ENCODE measurements around the gene AZU1. TPM values are rescaled to one million over a fixed set of nuclear protein-coding genes. Genes with fewer than 3 reads are reported as not detected.

AZU1 gene
- total and polyA plus RNA-seq, 9 donors = 0.18 to 6.5 (median 2.2) TPM

DNA sequence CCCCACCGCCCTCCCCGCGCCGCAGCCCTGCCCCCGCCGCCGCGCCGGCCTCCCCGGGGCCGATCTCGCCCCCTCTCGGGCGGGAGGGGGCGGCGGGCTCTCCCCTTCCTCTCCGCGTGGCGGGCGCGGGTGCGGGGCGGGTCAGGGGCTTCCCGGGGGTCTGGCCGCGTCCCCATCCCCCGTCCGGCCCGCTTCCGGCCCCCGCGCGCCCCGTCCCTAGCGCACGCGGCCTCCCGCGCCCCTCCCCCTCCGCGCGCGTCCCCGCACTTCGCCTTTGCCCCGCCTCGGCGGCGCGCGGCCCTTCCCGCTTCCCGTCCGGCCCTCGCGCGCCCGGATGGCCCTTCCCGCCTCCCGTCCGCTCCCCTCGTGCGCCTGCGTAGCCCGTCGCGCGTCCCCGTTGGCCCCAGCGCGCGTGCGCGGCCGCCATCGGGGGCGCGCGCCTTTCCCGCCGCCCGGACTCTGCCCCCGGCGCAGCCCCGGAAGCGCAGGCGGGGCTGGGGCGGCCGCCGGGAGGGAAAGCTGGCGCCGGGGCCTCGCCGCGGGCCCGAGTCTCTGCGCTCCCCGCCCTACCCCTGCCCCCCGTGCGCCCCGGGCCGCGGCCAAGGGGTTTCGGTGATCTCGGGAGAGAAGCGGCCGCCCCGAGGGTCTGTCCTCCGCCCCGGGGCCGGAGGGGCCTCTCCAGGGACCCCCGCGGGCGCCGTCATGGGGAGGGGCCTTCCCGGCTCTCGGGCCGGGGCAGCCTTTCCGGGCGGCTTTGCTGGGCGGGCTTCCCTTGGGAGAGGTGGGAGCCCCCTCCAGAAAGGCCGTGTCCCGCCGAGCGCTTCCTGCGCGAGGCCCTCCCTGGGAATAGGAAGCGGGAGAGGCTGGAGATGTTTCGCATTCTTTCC lies 29.9 kb upstream of the AZU1 start:
- H3K4me1 ChIP-seq (ENCODE audit: control insufficient read depth, insufficient read depth, low read length) = peaks cover 62% of the 10 kb centered on the region
- WGBS (ENCODE audit: insufficient coverage) = under 1% methylated on average over 117 of the region's 129 CpGs
- no peaks in the 10 kb centered on the region for H3K27me3 ChIP-seq (ENCODE audit: control insufficient read depth, insufficient read depth, low read length)
- no peaks in the 10 kb centered on the region for H3K9me3 ChIP-seq (replicated peaks; ENCODE audit: control insufficient read depth, low read depth, low read length)
- H3K4me3 ChIP-seq (ENCODE audit: low read length) = peak overlapping the region; percentile 88
- peak overlapping the region; percentile 83 for H3K27ac ChIP-seq (ENCODE audit: low read length)
- H3K36me3 ChIP-seq (ENCODE audit: control insufficient read depth, insufficient read depth, low read length) = peaks cover 33% of the 10 kb centered on the region
- peak; percentile 97 for DNase-seq

DNA sequence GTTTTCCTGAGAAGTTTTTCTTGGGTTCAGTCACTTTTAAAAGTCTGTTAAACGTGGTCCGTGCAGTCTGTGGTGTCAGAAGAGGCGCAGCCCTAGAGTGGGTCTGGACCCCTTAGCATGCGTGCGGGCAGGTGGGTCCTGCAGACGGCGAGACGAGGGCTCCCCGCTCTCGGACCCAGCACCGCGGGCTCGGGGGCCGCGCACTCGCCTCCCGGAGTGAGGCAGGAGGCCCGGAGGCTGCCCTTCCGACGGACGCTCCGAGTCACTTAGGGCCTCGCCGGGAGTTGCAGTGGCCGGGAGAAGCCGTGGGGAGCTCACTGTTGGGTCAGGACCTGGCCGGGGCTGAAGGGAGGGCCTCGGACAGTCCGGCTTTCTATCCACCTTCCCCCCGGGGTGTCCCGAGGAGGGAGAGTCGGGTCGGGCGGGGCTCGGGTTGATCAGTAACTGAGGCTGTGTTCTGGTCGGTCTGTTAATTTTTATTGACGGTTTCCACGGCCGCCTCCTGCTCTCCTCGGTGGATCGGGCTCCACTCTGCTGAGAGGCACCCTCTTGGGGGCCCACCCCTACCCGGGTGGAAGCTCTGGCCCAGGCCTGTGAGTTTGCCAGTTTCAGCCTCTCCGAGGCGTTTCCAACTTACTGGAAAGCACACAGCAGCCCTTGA lies 29.1 kb upstream of the AZU1 start:
- Histone ChIP-seq H3K4me1 (ENCODE audit: control insufficient read depth, insufficient read depth, low read length) (peaks cover 70% of the 10 kb centered on the region), H3K27ac (ENCODE audit: low read length) (peak overlapping the region; percentile 83), H3K4me3 (ENCODE audit: low read length) (peak overlapping the region; percentile 88), H3K27me3 (ENCODE audit: control insufficient read depth, insufficient read depth, low read length) (no peaks in the 10 kb centered on the region), H3K9me3 (replicated peaks; ENCODE audit: control insufficient read depth, low read depth, low read length) (no peaks in the 10 kb centered on the region), H3K36me3 (ENCODE audit: control insufficient read depth, insufficient read depth, low read length) (peaks cover 39% of the 10 kb centered on the region)
- WGBS (ENCODE audit: insufficient coverage) = under 1% methylated on average over 35 of the region's 44 CpGs
- DNase-seq = peak; percentile 25

DNA sequence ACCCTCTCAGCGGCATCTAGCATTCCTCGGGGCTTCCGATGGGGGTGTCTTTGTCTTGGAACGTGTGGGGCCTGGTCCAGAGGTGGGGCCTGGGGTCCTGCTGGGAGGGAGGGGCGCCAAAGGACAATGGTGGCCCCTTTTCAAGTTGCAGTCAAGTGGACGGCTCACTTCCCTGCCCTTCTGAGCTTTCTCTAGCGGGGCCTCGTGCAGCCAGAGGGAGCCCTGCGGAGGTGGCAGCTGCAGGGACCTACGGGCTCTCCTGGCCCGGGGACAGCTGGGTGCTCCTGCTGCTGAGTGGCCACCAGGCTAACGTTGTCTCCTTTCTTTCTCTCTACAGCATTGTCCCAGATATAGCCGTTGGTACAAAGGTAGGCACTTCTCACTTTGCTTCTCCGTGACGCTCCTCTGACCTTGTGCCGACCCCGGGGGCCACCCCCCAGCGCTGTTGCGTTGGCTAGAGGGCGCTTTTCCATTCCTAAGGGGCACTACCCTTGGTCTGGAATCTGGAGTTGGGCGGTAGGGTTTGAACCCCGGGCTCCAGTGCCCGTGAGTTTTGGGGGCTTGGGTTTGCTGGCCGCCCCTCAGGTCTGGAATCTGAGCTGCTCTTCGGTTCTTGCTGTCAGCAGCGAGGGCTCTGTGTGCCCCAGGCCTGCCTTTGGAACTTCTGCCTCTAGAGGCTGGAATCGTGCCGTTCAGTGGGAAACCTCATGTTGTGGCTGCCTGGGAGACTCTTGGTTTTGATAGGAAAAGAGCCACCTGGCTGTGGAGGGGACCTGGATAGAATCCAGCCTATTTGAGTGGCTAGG lies 28.4 kb upstream of the AZU1 start:
- WGBS (ENCODE audit: insufficient coverage) = 6% methylated on average over 22 of the region's 28 CpGs
- H3K36me3 ChIP-seq (ENCODE audit: control insufficient read depth, insufficient read depth, low read length) = peaks cover 47% of the 10 kb centered on the region
- H3K9me3 ChIP-seq (replicated peaks; ENCODE audit: control insufficient read depth, low read depth, low read length) = no peaks in the 10 kb centered on the region
- H3K27me3 ChIP-seq (ENCODE audit: control insufficient read depth, insufficient read depth, low read length) = no peaks in the 10 kb centered on the region
- H3K4me1 ChIP-seq (ENCODE audit: control insufficient read depth, insufficient read depth, low read length) = peaks cover 72% of the 10 kb centered on the region
- DNase-seq = peak; percentile 42
- H3K4me3 ChIP-seq (ENCODE audit: low read length) = peak overlapping the region; percentile 88
- peak overlapping the region; percentile 83 for H3K27ac ChIP-seq (ENCODE audit: low read length)

DNA sequence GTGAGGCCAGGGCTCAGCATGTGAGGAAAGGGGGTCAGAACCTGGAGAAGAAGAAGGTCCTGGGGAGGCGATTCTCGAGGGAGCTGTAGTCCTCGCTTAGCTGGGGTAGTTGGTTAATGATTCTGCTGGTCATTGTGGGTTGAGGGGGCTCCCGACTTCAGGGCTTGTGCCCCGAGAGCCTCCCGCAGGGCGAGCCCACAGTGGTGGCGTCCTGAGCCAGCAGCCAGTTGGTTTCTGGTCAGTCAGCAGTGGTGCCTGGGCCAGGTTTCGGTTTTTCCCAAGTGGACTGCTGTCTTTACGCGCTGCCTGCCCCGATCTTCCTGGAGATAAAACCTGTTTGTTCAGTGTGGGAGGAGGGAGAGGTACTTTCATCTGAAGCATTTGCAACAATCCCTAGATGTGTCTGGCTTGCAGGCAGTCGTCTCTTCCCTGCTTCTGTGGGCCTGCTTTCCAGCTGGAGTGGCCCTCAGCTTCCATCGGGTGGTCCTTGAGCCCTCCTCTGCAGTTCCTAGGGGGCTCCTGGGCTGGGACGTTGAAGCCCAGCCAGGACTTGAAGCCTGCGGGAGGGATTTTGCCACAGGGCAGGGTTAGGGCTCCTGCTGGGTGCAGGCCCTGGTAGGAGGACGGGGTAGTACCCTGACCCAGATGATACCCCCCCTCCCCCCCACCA lies 27.1 kb upstream of the AZU1 start:
- peak overlapping the region; percentile 24 for H3K27ac ChIP-seq (ENCODE audit: low read length)
- no peaks in the 10 kb centered on the region for H3K9me3 ChIP-seq (replicated peaks; ENCODE audit: control insufficient read depth, low read depth, low read length)
- DNase-seq = peak; percentile 7
- H3K4me1 ChIP-seq (ENCODE audit: control insufficient read depth, insufficient read depth, low read length) = peaks cover 63% of the 10 kb centered on the region
- H3K36me3 ChIP-seq (ENCODE audit: control insufficient read depth, insufficient read depth, low read length) = peaks cover 59% of the 10 kb centered on the region
- no peaks in the 10 kb centered on the region for H3K27me3 ChIP-seq (ENCODE audit: control insufficient read depth, insufficient read depth, low read length)
- H3K4me3 ChIP-seq (ENCODE audit: low read length) = peak overlapping the region; percentile 4
- WGBS (ENCODE audit: insufficient coverage) = 51% methylated on average over 10 of the region's 17 CpGs

DNA sequence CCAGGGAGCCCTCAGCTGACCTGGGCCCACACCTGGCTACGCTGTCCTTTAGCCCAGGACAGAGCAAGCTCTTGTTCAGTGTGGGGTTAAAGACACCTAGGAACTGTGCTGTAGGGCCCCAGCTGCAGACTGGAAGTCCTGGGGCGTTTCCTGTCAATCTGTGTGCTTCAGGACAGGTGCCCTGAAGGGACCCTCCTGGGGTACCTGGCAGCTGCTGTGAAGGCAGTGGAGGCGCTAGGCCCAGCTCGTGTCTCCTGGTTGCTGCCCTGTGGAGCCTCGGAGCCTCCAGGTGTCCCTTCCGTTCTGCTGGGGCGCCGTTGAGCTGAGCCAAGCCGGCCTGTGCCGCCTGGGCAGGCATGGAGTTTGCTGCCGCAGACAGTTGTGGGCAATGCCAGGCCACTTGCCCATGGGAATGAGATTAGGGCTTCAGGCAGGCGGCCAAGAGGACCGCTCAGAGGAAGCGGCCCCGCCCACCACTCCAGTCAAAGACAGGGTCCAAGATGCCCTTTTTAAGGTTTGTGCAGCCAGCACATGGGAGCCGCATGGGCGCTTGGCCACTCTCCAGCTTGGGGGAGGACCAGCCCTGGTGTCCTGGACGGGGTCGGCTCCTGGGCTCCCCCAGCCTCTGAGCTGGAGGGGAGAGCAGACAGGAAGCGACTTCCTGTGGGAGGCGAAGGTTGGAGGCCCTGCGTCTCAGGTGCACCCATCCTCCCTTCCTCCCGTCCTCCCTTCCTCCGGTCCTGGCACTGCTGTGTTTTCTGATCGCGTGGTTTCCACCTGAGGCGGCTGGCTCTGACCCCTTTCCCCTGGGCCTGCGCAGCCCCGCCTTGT lies 26.4 kb upstream of the AZU1 start:
- DNase-seq = peak; percentile 51

DNA sequence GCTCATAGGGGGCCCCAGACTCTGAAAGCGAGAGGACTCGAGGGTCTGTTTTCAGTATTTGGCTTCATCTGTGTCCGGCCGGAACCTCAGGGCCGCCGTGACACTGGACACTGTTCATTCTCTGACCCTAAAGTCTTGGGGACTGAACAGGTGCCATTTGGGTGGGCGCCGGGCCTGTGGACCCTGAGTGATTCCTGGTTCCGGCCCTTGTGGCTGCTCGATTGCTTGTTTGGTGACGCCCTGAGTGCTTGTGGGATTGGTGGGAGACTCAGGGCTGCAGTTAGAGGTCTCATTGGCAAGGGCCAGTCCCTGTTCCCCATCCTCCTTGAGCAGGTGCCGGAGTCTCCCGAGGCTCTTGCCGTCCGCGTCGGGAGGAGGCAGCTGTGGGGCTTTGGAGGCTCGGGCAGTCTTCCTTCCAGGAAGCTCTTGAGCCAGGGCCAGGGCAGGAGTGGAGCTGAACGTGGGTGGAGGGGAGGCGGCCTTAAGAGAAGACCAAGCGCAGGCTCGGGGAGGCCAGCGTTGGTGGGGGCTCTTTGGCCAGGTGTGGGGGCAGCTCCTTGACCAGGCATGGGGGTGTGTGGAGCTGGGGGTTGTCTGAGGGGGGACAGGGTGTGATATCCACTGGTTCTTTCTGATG lies 25.7 kb upstream of the AZU1 start:
- Histone ChIP-seq H3K4me3 (ENCODE audit: low read length) (peak overlapping the region; percentile 0), H3K27ac (ENCODE audit: low read length) (peak overlapping the region; percentile 82)
- DNase-seq = peak; percentile 72

More for the DNA sequence above, 26.4 kb upstream of the AZU1 start:
- Histone ChIP-seq H3K4me1 (ENCODE audit: control insufficient read depth, insufficient read depth, low read length) (peaks cover 56% of the 10 kb centered on the region), H3K27ac (ENCODE audit: low read length) (peak overlapping the region; percentile 82), H3K4me3 (ENCODE audit: low read length) (peak overlapping the region; percentile 4), H3K9me3 (replicated peaks; ENCODE audit: control insufficient read depth, low read depth, low read length) (no peaks in the 10 kb centered on the region), H3K36me3 (ENCODE audit: control insufficient read depth, insufficient read depth, low read length) (peaks cover 62% of the 10 kb centered on the region), H3K27me3 (ENCODE audit: control insufficient read depth, insufficient read depth, low read length) (no peaks in the 10 kb centered on the region)
- WGBS (ENCODE audit: insufficient coverage) = 27% methylated on average over 24 of the region's 29 CpGs

DNA sequence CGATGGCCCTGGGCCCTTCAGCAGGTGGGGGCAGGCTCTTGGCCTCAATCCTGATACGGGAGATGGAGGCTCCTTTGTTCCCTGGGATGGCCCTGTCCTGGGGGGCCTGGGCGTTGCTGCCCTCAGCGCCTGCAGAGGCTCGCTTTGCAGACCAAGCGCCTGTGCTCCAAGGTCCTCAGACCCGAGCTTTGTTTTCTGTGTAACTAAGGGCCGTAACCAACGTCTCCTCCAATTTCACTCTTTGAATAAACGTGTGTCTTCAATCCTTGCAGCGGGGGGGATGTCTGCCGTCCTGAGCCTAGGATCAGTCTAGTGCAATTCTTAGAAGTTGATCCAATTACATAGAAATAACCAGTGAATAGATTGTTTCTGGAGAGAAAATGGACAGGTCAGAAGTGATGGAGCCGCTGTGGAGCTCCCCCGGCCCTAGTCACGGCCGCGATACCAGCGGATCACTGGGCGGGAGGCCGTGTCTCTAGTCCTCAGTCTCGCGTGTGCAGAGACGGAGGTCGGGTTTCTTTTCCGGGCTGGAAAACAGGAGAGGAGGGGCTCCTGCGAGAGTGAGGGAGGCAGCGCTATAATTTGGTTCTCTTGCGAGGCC lies 25.0 kb upstream of the AZU1 start:
- peak overlapping the region; percentile 82 for H3K27ac ChIP-seq (ENCODE audit: low read length)
- DNase-seq = peak; percentile 81

More for the DNA sequence above, 25.7 kb upstream of the AZU1 start:
- Histone ChIP-seq H3K36me3 (ENCODE audit: control insufficient read depth, insufficient read depth, low read length) (peaks cover 69% of the 10 kb centered on the region), H3K27me3 (ENCODE audit: control insufficient read depth, insufficient read depth, low read length) (no peaks in the 10 kb centered on the region), H3K9me3 (replicated peaks; ENCODE audit: control insufficient read depth, low read depth, low read length) (no peaks in the 10 kb centered on the region), H3K4me1 (ENCODE audit: control insufficient read depth, insufficient read depth, low read length) (peaks cover 54% of the 10 kb centered on the region)
- WGBS (ENCODE audit: insufficient coverage) = 18% methylated on average over 18 of the region's 23 CpGs

DNA sequence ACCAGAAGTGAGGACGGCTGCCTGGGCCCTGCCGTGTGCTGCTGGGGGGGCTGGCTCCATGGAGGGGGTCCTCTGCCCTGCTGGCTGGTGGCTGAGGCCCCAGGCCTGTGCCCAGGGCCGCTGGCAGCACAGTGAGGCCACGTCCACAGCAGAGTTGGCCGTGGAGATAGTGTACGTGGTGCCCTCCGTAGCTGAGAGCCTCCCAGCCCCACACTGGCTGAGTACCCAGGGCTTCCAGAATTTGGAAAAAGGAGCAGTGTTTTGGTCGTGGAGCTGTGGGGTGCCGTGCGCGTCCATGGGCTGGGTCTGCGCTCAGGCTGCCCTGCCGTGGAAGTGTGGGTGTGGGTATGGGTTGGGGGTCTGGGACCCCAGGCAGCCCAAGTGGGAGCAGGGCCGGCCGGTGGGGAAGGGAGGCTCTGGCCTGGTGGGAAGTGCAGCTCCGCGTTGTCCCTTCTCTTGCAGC lies 24.5 kb upstream of the AZU1 start:
- H3K36me3 ChIP-seq (ENCODE audit: control insufficient read depth, insufficient read depth, low read length) = peaks cover 80% of the 10 kb centered on the region
- no peak for DNase-seq
- peaks cover 54% of the 10 kb centered on the region for H3K4me1 ChIP-seq (ENCODE audit: control insufficient read depth, insufficient read depth, low read length)
- H3K27me3 ChIP-seq (ENCODE audit: control insufficient read depth, insufficient read depth, low read length) = no peaks in the 10 kb centered on the region
- H3K9me3 ChIP-seq (replicated peaks; ENCODE audit: control insufficient read depth, low read depth, low read length) = no peaks in the 10 kb centered on the region
- peak overlapping the region; percentile 82 for H3K27ac ChIP-seq (ENCODE audit: low read length)
- H3K4me3 ChIP-seq (ENCODE audit: low read length) = no peak overlapping the region
- WGBS (ENCODE audit: insufficient coverage) = 64% methylated on average over 17 of the region's 17 CpGs

More for the DNA sequence above, 25.0 kb upstream of the AZU1 start:
- 35% methylated on average over 21 of the region's 28 CpGs for WGBS (ENCODE audit: insufficient coverage)
- Histone ChIP-seq H3K36me3 (ENCODE audit: control insufficient read depth, insufficient read depth, low read length) (peaks cover 75% of the 10 kb centered on the region), H3K9me3 (replicated peaks; ENCODE audit: control insufficient read depth, low read depth, low read length) (no peaks in the 10 kb centered on the region), H3K4me3 (ENCODE audit: low read length) (peak overlapping the region; percentile 0), H3K4me1 (ENCODE audit: control insufficient read depth, insufficient read depth, low read length) (peaks cover 54% of the 10 kb centered on the region), H3K27me3 (ENCODE audit: control insufficient read depth, insufficient read depth, low read length) (no peaks in the 10 kb centered on the region)
